Smooth muscle cell of bladder (primary cell): ENCODE data around the gene MYO5C. TPM values are rescaled to one million over a fixed set of nuclear protein-coding genes. Genes with fewer than 3 reads are reported as not detected.

Experiments
- total RNA-seq: library from RNA; depleted of rRNA; stranded (reverse); fragments of >200 nt; gene quantifications from 2 replicates; pipeline ENCODE4 v1.2.3, GENCODE V29; 2014

The MYO5C gene, protein sequence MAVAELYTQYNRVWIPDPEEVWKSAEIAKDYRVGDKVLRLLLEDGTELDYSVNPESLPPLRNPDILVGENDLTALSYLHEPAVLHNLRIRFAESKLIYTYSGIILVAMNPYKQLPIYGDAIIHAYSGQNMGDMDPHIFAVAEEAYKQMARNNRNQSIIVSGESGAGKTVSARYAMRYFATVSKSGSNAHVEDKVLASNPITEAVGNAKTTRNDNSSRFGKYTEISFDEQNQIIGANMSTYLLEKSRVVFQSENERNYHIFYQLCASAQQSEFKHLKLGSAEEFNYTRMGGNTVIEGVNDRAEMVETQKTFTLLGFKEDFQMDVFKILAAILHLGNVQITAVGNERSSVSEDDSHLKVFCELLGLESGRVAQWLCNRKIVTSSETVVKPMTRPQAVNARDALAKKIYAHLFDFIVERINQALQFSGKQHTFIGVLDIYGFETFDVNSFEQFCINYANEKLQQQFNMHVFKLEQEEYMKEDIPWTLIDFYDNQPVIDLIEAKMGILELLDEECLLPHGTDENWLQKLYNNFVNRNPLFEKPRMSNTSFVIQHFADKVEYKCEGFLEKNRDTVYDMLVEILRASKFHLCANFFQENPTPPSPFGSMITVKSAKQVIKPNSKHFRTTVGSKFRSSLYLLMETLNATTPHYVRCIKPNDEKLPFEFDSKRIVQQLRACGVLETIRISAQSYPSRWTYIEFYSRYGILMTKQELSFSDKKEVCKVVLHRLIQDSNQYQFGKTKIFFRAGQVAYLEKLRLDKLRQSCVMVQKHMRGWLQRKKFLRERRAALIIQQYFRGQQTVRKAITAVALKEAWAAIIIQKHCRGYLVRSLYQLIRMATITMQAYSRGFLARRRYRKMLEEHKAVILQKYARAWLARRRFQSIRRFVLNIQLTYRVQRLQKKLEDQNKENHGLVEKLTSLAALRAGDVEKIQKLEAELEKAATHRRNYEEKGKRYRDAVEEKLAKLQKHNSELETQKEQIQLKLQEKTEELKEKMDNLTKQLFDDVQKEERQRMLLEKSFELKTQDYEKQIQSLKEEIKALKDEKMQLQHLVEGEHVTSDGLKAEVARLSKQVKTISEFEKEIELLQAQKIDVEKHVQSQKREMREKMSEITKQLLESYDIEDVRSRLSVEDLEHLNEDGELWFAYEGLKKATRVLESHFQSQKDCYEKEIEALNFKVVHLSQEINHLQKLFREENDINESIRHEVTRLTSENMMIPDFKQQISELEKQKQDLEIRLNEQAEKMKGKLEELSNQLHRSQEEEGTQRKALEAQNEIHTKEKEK (N-terminal part only)
- total RNA-seq = 0.09 and 0.14 TPM in 2 replicates

GRCh38 chr15:52295421-52296001 lies at the start of gene MYO5C:
TSS of gene MYO5C (minus strand) at chr15:52295804. CDS start at chr15:52295636, 168 bp downstream.

GRCh38 chr15:52191207-52191606 lies 104.4 kb downstream of the MYO5C start, which contains the start of gene GNB5:
TSS of gene GNB5 (minus strand) at chr15:52191392. CDS start at chr15:52184676, 6,716 bp downstream.

Other genes with a start within 250 kb of the MYO5C start
- 0.09 and 0.14 TPM in 2 replicates for gene BCL2L10, start 183.0 kb downstream of the MYO5C start, total RNA-seq
- gene GNB5, start 104.4 kb downstream of the MYO5C start, total RNA-seq = 27.3 and 34.8 TPM in 2 replicates
- 28.0 and 33.0 TPM in 2 replicates for gene MYO5A, start 233.1 kb upstream of the MYO5C start, total RNA-seq